Stimulated activated CD4-positive, alpha-beta T cell treated with anti-CD3 and anti-CD28 coated beads, Interleukin-1b, Interleukin-23, amount 100 ng/mL, for 1 hour (primary cell): ENCODE results near the gene KDSR.
A peak's percentile ranks its signal among the peaks of the same experiment; 100 is the strongest.

ENCODE experiments used
- DNase-seq, 2 donors: peaks; one replicate each; pipeline ENCODE4 v3.0.0-alpha.2; 2020; ENCODE audit warnings: low read depth in 2 of 2

KDSR gene

DNA sequence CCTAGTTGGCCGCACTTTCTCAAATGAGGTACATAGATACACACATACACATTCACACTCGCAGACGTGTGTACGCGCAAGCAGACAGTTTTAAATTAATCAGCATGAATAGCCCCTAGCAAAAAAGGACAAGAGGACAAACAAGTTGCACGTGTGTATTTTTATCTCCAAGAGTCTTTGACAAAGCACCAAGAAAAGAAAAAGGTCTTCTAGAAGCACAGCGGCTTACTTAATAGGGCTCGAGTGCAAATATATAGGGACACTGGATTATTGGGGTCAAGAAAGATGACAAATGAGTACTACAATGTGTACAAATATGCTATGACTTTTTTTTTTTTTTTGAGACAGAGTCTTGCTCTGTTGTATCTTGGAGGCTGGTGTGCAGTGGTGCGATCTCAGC, 45.7 kb downstream of the KDSR start:
- DNase-seq, result no peak

- no peak for DNase-seq
These were observed 46.1 kb downstream of the KDSR start for GRCh38 chr18:63320975-63321265.

DNA sequence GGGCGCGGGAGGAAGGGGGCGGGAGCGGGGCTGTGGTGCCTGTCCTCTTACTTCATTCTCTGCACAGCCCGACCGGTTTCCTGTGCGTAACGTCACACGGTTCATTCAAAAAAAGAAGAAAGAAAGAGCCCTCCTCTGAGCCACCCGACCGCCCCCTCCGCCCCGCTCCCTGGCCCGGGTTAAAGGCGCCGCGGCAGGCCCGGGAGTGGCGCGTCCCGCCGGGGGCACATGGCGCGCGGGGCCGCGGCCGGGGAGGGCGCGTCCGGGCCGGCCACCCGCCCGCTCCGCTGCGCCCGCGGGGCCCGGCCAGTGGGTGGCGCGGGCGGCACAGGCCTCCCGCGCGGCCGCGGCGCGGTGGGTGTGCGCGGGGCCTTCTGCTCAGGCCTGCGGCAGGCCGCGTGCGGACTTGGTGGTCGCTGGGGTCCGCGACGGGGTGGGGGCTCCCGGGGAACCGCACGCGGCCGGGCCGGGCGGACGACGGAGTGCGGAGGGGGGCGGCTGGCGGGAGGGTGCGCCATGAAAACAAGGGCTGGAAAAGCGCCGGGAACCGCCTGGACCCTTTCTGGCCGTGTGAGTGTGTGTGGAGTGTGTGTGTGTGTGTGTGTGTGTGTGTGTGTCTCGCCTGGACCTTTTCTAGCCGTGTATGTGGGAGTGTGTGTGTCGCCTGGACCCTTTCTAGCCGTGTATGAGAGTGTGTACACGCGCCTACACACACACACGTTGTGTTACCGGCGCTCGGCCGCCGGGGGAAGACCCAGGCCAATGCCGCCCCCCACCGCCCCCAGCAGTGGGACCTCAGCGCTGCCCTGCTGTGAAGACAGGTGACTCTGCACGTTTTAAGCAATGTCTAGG, 46.7 kb downstream of the KDSR start:
- peak; percentile 64 to 68 for DNase-seq

DNA sequence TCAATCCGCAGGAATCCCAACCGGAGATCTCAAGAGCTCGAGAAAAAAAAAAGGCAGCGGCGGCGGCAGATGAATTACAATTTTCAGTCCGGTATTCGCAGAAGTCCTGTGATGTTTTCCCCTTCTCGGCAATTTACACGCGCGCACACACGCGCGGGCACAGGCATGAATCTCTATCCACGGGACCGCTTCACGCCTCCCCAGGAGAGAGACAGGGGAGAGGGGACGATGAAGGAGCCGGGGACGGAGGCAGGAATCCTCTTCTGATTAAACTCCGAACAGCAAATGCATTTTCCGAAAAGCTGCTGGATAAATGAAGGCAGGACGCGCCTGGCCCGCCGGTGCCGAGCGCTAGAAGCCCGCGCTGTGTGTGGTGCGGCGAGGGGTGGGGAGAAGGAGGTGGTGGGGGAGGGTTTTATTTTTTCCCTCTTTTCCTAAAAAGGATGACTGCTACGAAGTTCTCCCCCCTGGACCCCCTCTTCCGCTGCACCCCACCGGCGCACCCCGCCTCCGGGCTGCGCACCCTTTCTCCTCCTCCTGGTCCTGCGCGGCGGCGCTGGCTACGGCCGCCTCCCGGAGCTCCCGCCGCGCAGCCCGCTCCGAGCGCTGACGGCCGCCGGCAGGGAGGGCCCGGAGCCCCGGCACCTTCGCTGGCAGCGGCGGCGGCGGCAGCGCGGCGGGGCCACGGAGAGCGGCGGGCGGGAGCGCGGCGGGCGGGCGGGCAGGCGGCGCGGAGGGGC, 47.5 kb downstream of the KDSR start, which contains the start of gene BCL2:
BCL2 (minus strand) TSS at position 387 of the 740 bp plus-strand sequence.
- peak in 1 of 2 donors; percentile 27 for DNase-seq

- no peak for DNase-seq
These were observed 48.1 kb downstream of the KDSR start for GRCh38 chr18:63318889-63319382.

GRCh38 chr18:63317982-63318888, 48.8 kb downstream of the KDSR start:
- DNase-seq, result peak; percentile 54 to 59

DNA sequence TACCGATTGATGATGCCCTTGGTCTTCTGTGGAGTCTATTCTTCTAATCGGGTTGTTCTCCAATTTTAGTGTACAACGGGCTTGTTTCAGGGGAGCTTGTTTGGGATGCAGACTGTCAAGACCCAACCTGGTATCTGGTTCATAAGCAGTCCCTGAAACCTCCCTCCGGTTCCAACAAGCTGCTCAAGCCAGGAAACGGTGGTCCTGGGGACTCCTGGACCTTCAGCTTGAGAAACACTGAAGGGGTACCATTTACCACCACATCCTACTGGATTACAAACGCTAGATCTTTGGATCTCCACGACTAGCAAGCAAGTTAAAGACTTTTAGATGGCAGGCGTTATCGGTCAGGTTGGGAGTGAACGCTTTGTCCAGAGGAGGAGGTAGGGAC, 49.5 kb downstream of the KDSR start:
- no peak for DNase-seq

DNA sequence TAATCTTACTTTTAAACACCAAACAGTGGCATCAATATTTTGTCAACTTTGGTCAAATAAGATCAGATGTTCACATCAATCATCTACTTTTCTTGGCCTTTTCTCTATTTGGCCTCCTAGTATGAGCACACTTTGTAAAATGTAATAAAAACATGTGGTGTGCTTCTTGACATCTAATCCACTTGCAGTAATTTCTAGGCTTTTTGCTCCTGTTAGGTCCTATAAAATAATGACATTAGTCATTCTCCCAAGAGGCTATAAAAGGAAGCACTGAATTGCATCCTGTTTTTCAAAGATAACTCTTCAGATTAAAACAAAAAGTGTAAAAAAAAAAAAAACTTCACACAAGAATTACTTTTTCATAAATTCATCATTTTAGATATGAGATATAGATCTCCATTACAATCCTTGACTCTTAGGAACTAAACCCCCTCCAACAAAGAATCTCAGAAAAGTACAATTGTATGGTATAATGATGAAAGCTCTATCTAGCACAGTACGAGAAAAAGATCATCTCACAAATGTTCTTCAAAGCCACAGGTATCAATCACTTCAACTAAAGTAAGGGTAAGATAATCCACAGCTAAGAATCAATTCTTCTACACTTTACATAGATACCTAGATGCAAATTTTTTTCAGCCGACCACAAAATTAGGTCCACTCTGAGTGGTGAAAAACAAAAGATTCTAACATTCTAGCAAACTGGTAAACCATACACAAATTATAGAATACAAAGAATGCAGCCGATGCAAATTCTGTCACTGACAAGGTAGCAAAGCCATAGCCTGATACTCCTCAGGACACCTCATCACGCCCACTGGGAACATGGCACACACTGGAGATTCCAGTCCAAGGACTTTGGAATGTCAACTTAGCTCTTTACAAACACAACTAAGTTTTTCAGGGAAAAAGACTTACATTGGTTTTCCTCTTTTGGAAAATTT, 50.1 kb downstream of the KDSR start:
- DNase-seq, result no peak

- no peak for DNase-seq
These were observed 51.1 kb downstream of the KDSR start for GRCh38 chr18:63315876-63316275.

DNA sequence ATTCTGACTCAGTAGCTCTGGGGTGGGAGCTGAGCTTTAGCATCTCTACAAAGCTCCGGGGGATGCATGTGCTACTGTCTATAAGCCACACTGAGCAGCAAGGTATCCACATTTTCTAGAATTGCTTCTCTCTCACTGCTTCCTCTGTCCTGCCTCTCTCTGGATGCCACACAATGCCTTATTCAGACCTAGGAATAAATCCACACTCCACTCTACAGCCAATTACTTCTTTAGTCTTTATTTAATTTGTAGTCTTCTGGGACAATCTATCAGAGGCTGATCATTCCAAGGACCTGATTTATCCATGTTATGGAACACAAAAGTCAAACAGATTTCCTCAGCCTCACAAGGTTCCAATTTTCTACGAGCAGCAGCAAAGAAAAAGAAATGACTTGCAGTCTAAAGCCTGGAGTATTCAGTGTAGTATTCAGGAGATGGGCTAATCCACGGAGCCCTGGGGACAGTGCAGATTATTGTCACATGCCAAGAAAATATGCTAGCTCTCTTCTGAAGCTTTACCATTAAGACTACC, 51.8 kb downstream of the KDSR start:
- DNase-seq, result no peak

DNA sequence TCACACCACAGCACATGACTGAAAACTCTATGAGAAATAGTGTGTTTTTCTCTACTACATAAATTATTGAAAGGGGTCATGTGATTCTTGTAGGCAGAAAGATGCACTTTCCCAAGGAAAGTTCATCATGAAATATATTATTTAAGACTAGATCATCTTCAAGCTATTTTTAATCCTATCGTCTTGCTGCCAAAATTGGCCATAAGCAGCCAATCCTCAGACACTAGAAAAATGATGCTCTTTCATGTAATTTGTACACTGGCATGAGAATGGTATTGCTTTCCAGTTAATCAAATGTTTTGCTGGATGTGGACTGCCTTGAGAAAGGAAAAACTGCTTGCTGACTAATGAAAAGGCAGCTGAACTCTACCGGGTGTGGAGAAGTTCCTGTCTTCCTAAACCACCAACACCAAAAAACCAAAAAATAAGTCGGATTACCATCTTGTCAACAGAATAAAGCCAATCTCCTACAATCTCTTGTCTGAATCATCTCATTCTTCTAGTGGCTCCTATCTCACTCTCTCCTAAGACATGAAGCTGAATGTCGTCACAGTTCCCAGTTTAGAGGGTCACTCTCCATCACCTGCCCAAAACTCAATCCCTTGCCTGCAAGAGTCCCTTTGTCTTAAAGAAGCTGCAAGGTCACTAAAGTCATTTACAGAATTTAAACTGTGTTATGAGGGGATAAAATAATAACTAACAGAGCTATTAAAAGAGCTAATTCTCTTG, 52.8 kb downstream of the KDSR start:
- no peak for DNase-seq

- DNase-seq, result no peak
These were observed 53.5 kb downstream of the KDSR start for GRCh38 chr18:63313396-63313917.

DNA sequence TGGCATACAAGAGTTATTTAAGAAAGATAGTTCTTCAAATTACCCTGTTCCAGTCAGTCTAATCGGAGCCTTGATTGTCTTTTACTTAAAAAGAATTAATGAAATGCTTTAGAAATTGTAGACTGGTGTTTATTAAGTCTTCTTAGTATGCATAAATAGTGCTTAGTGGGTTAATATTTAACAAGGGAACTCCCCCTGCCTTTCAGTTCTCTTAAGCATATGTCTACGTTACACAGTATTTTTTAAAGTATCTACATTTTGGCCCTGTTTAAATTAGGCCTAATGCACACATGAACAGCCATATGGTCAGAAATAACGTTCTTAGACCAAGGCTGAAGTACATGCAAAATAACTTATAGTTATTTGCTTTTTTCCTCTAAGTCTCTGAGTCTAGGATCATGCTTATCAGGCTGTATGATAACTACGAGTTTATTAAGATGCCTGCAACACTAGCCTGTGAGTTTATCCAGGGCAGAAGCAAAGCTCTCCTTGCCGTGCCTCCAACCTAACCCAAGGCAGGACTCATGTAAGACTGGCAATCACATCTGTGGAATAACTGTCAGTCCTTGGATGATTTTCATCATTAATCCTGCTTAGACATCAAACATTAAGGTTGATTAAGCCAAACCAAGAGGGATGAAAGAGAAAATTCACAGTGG, 54.1 kb downstream of the KDSR start:
- DNase-seq, result no peak

DNA sequence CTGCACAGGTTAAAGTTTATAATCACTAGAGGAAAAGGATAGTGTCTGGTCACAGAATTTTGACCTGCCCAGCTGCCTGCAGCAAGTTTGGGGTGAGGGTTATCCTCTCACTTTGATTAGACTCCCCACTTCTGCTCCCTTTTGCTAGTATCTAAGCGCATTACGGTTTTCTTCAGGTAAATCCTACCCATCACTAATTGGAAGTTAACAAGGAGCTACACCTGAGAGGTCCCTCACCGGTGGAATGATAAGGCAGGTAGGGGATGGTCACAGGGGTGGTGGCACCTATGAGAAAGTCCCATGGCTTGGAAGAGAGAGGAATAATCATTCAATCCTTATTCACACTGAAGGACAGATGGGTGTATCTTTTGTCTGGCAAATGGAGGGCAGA, 55.0 kb downstream of the KDSR start:
- DNase-seq, result no peak

GRCh38 chr18:63311118-63312018, 55.6 kb downstream of the KDSR start:
- no peak for DNase-seq

GRCh38 chr18:63309422-63309821, 57.6 kb downstream of the KDSR start:
- DNase-seq, result no peak

- DNase-seq, result no peak
These were observed 59.3 kb downstream of the KDSR start for GRCh38 chr18:63307551-63308200.
